ENCODE data around the gene PIP5K1B. TPM values are rescaled to one million over a fixed set of nuclear protein-coding genes. Genes with fewer than 3 reads are reported as not detected.

Gene PIP5K1B
- total RNA-seq, 1 experiment from 2014 or later: 10.3 TPM

GRCh38 chr9:68847765-68848164 lies 142.7 kb downstream of the PIP5K1B start:
- Mint-ChIP-seq H3K27me3 (ENCODE audit: insufficient read depth, unreplicated experiment) (no peaks in the 10 kb centered on the region), H3K36me3 (ENCODE audit: insufficient read depth, unreplicated experiment) (peaks cover 10% of the 10 kb centered on the region), H3K4me3 (ENCODE audit: unreplicated experiment) (no peak overlapping the region), H3K9me3 (ENCODE audit: unreplicated experiment) (no peaks in the 10 kb centered on the region), H3K27ac (ENCODE audit: unreplicated experiment) (no peak overlapping the region), H3K4me1 (ENCODE audit: low read depth, unreplicated experiment) (no peaks in the 10 kb centered on the region)
- no peak for DNase-seq
- TF ChIP-seq CTCF (IDR thresholded peaks at IDR 0.05; ENCODE audit: insufficient read depth in 1 of 2, low read depth in 1 of 2, low read length in 1 of 2, severe bottlenecking in 1 of 2, unreplicated experiment in 1 of 2): no peak
- CTCF ChIA-PET: no interaction called here
- no peaks in the 10 kb centered on the region for H3K36me3 ChIP-seq (ENCODE audit: control insufficient read depth, insufficient read depth, low read length)
- H3K9me3 ChIP-seq: no peaks in the 10 kb centered on the region
- POLR2A ChIA-PET: no interaction called here
- no peaks in the 10 kb centered on the region for H3K27me3 ChIP-seq (replicated peaks; ENCODE audit: control insufficient read depth, insufficient read depth, low read length)
- BruUV-seq (replicated peaks): no TSS peak
- no peak overlapping the region for H3K4me3 ChIP-seq (ENCODE audit: low read depth, low read length)
- intact Hi-C loops (cut with micrococcal nuclease; ENCODE audit: unreplicated experiment): loop anchor here (5.0 to 10.0 kb wide), 2 partner anchors 150 to 263 kb away; no protein-coding TSS in a partner anchor
- H3K4me1 ChIP-seq: no peaks in the 10 kb centered on the region

GRCh38 chr9:68851657-68852056 lies 146.6 kb downstream of the PIP5K1B start:
- H3K36me3 ChIP-seq (ENCODE audit: control insufficient read depth, insufficient read depth, low read length): no peaks in the 10 kb centered on the region

GRCh38 chr9:68852941-68853340 lies 147.9 kb downstream of the PIP5K1B start:
- no peak for DNase-seq
- intact Hi-C loops (cut with micrococcal nuclease; ENCODE audit: unreplicated experiment): no loop called here
- Mint-ChIP-seq H3K27ac (ENCODE audit: unreplicated experiment) (no peak overlapping the region), H3K27me3 (ENCODE audit: insufficient read depth, unreplicated experiment) (no peaks in the 10 kb centered on the region), H3K36me3 (ENCODE audit: insufficient read depth, unreplicated experiment) (peaks cover 15% of the 10 kb centered on the region), H3K4me3 (ENCODE audit: unreplicated experiment) (no peak overlapping the region), H3K4me1 (ENCODE audit: low read depth, unreplicated experiment) (no peaks in the 10 kb centered on the region), H3K9me3 (ENCODE audit: unreplicated experiment) (no peaks in the 10 kb centered on the region)
- Histone ChIP-seq H3K9me3 (no peaks in the 10 kb centered on the region), H3K4me3 (ENCODE audit: low read depth, low read length) (no peak overlapping the region), H3K36me3 (ENCODE audit: control insufficient read depth, insufficient read depth, low read length) (no peaks in the 10 kb centered on the region), H3K27me3 (replicated peaks; ENCODE audit: control insufficient read depth, insufficient read depth, low read length) (no peaks in the 10 kb centered on the region), H3K4me1 (no peaks in the 10 kb centered on the region)
- ChIA-PET CTCF (no interaction called here), POLR2A (no interaction called here)
- no TSS peak for BruUV-seq (replicated peaks)
- TF ChIP-seq CTCF (IDR thresholded peaks at IDR 0.05; ENCODE audit: insufficient read depth in 1 of 2, low read depth in 1 of 2, low read length in 1 of 2, severe bottlenecking in 1 of 2, unreplicated experiment in 1 of 2): no peak

More at GRCh38 chr9:68851657-68852056, 146.6 kb downstream of the PIP5K1B start:
- intact Hi-C loops (cut with micrococcal nuclease; ENCODE audit: unreplicated experiment): no loop called here
- Mint-ChIP-seq H3K4me1 (ENCODE audit: low read depth, unreplicated experiment) (no peaks in the 10 kb centered on the region), H3K9me3 (ENCODE audit: unreplicated experiment) (no peaks in the 10 kb centered on the region), H3K27me3 (ENCODE audit: insufficient read depth, unreplicated experiment) (no peaks in the 10 kb centered on the region), H3K36me3 (ENCODE audit: insufficient read depth, unreplicated experiment) (peaks cover 10% of the 10 kb centered on the region), H3K27ac (ENCODE audit: unreplicated experiment) (no peak overlapping the region), H3K4me3 (ENCODE audit: unreplicated experiment) (no peak overlapping the region)
- no TSS peak for BruUV-seq (replicated peaks)
- CTCF ChIA-PET: no interaction called here
- H3K4me1 ChIP-seq: no peaks in the 10 kb centered on the region
- no peak for DNase-seq
- POLR2A ChIA-PET: no interaction called here
- H3K9me3 ChIP-seq: no peaks in the 10 kb centered on the region
- H3K27me3 ChIP-seq (replicated peaks; ENCODE audit: control insufficient read depth, insufficient read depth, low read length): no peaks in the 10 kb centered on the region
- no peak for TF ChIP-seq CTCF (IDR thresholded peaks at IDR 0.05; ENCODE audit: insufficient read depth in 1 of 2, low read depth in 1 of 2, low read length in 1 of 2, severe bottlenecking in 1 of 2, unreplicated experiment in 1 of 2)
- no peak overlapping the region for H3K4me3 ChIP-seq (ENCODE audit: low read depth, low read length)

All from Caco-2 (cell line).